A549 (cell line): ENCODE results near the gene MTF1. TPM values are rescaled to one million over a fixed set of nuclear protein-coding genes. Genes with fewer than 3 reads are reported as not detected.

Experiments used
- ATAC-seq, 2 experiments: fragments of 200-7000 bp in 1 of 2; fragments of >200 bp in 1 of 2; cut with Nextera tagmentation in 1 of 2; cut with Tn5 transposase in 1 of 2; 3 replicates each; pipeline versions ENCODE4 v1.8.0 to v1.9.1; 2018 to 2020; ENCODE audit warnings: mild to moderate bottlenecking in 1 of 2, moderate library complexity in 1 of 2
- CTCF ChIA-PET: fragments of 300-600 bp; sonication (Branson Sonifier 250); formaldehyde crosslinking; extraction: SDS; loops from one replicate; lab custom pipeline; 2021; ENCODE audit warnings: antibody characterized with exemption, inconsistent platforms; lab: Yijun Ruan, JAX
- POLR2A ChIA-PET: fragments of 350-600 bp; formaldehyde crosslinking; extraction: SDS; loops from one replicate; lab custom pipeline; 2021; ENCODE audit warnings: antibody characterized with exemption, inconsistent platforms; lab: Yijun Ruan, JAX
- DNase-seq, 2 experiments: peaks; one replicate each; pipeline versions ENCODE4 v3.0.0 to v3.0.0-alpha.2; 2011 to 2016; ENCODE audit warnings: low read depth in 1 of 2, low spot score in 1 of 2
- FAIRE-seq: peaks from 2 replicates; lab custom pipeline; 2011; peaks lifted over from hg19 to GRCh38; lab: Jason Lieb, UNC
- H3K27ac ChIP-seq, 2 experiments: fragments of >200 bp; sonication (Bioruptor Twin); formaldehyde crosslinking; 3 replicates each; pipeline ENCODE4 v1.5.1; 2016 to 2017
- H3K4me1 ChIP-seq: fragments of >200 bp; sonication (Bioruptor Twin); formaldehyde crosslinking; 3 replicates; pipeline ENCODE4 v1.6.1; 2016
- H3K4me2 ChIP-seq: fragments of >200 bp; sonication (Bioruptor Twin); formaldehyde crosslinking; 3 replicates; pipeline ENCODE4 v1.6.1; 2016
- H3K4me3 ChIP-seq: fragments of >200 bp; sonication (Bioruptor Twin); formaldehyde crosslinking; 3 replicates; pipeline ENCODE4 v1.5.1; 2016
- H3K9me3 ChIP-seq: fragments of >200 bp; sonication (Bioruptor Twin); formaldehyde crosslinking; 3 replicates; pipeline ENCODE4 v1.6.1; 2016
- CBX2 ChIP-seq: fragments of 200-600 bp; sonication (generic); IDR thresholded peaks from 2 replicates; pipeline ENCODE4 v1.6.1; 2016; ENCODE audit warnings: low read depth, mild to moderate bottlenecking, borderline replicate concordance
- CEBPB ChIP-seq, 2 experiments: fragments of >200 bp in 1 of 2; sonication (Bioruptor Twin) in 1 of 2; formaldehyde crosslinking in 1 of 2; IDR thresholded peaks; 2 replicates each; pipeline ENCODE4 v1.6.1; 2012 to 2016
- CHD2 ChIP-seq: fragments of 150-350 bp; IDR thresholded peaks from 2 replicates; pipeline ENCODE4 v1.6.1; 2014; ENCODE audit warnings: low read length; ENCODE audit not compliant: partially characterized antibody
- CTCF ChIP-seq: fragments of >200 bp; sonication (Bioruptor Twin); formaldehyde crosslinking; IDR thresholded peaks from 3 replicates; pipeline ENCODE4 v1.5.1; 2016
- FOSL2 ChIP-seq, 2 experiments: fragments of 450-650 bp in 1 of 2; fragments of >200 bp in 1 of 2; sonication (Bioruptor Twin) in 1 of 2; formaldehyde crosslinking; IDR thresholded peaks; 2 replicates each; pipeline versions ENCODE4 v1.5.0 to v1.6.1; 2016 to 2020; ENCODE audit warnings: mild to moderate bottlenecking in 1 of 2, moderate library complexity in 1 of 2
- GATA3 ChIP-seq: IDR thresholded peaks from 2 replicates; pipeline ENCODE4 v1.6.1; 2012; ENCODE audit warnings: borderline replicate concordance
- HOXB5 ChIP-seq: fragments of 250-450 bp; sonication (Bioruptor Pico); IDR thresholded peaks from 2 replicates; pipeline ENCODE4 v1.5.0; 2020; ENCODE audit warnings: mild to moderate bottlenecking, moderate library complexity
- JUNB ChIP-seq: fragments of >200 bp; sonication (Bioruptor Twin); formaldehyde crosslinking; IDR thresholded peaks from 2 replicates; pipeline ENCODE4 v1.6.1; 2016
- PBX3 ChIP-seq: IDR thresholded peaks from 2 replicates; pipeline ENCODE4 v1.6.1; 2012
- PHF8 ChIP-seq: fragments of 200-600 bp; sonication (generic); IDR thresholded peaks from 2 replicates; pipeline ENCODE4 v1.6.1; 2016; ENCODE audit warnings: low read depth, mild to moderate bottlenecking, antibody characterized with exemption, moderate library complexity, borderline replicate concordance
- RAD21 ChIP-seq, 2 experiments: fragments of >200 bp in 1 of 2; sonication (Bioruptor Twin) in 1 of 2; formaldehyde crosslinking in 1 of 2; IDR thresholded peaks in 1 of 2; conservative IDR thresholded peaks in 1 of 2; 2 replicates in 1 of 2; 3 replicates in 1 of 2; pipeline ENCODE4 v1.6.1; 2012 to 2018; ENCODE audit warnings: inconsistent platforms in 1 of 2
- RCOR1 ChIP-seq: fragments of 150-350 bp; IDR thresholded peaks from 2 replicates; pipeline ENCODE4 v1.6.1; 2014; ENCODE audit warnings: antibody characterized with exemption, low read length, low read depth
- SMC3 ChIP-seq: fragments of >200 bp; sonication (Bioruptor Twin); formaldehyde crosslinking; IDR thresholded peaks from 3 replicates; pipeline ENCODE4 v1.6.1; 2018; ENCODE audit warnings: inconsistent platforms
- ZC3H11A ChIP-seq: fragments of 450-650 bp; IDR thresholded peaks from 2 replicates; pipeline ENCODE4 v1.6.1; 2014; ENCODE audit warnings: antibody characterized with exemption, mild to moderate bottlenecking
- ZSCAN20 ChIP-seq: fragments of 250-450 bp; sonication (Bioruptor Pico); IDR thresholded peaks from 2 replicates; pipeline ENCODE4 v1.8.0; 2022; ENCODE audit warnings: mild to moderate bottlenecking, moderate library complexity
- WGBS: methylation state at CpG from one replicate; pipeline ENCODE4 v1.1.6; 2017; ENCODE audit errors: missing lambda C conversion rate; 5-methylcytosine and 5-hydroxymethylcytosine counted together
- polyA plus RNA-seq, 4 experiments: library from polyadenylated mRNA; depleted of rRNA in 3 of 4; stranded (reverse); fragments of >200 nt; fragmentation: RNase III in 1 of 4; extraction: RNeasy Plus Mini Kit Qiagen cat#74134 plus additional on column Dnase treatment in 1 of 4; gene quantifications; 2 replicates in 3 of 4; 3 replicates in 1 of 4; pipeline ENCODE4 v1.2.3, GENCODE V29; 2011 to 2017
- TF ChIP-seq, protein P1 (sequence below): IDR thresholded peaks from 2 replicates; pipeline ENCODE4 v1.6.1; 2012; ENCODE audit warnings: low read depth, borderline replicate concordance
- TF ChIP-seq, protein P2 (sequence below): fragments of 200-600 bp; sonication (generic); IDR thresholded peaks from 2 replicates; pipeline ENCODE4 v1.6.1; 2016; ENCODE audit warnings: antibody characterized with exemption, mild to moderate bottlenecking, moderate library complexity

The MTF1 gene
- polyA plus RNA-seq, 2 of the 4 experiments (the other 2 are of a cell fraction), result 4.0 to 6.7 TPM

DNA sequence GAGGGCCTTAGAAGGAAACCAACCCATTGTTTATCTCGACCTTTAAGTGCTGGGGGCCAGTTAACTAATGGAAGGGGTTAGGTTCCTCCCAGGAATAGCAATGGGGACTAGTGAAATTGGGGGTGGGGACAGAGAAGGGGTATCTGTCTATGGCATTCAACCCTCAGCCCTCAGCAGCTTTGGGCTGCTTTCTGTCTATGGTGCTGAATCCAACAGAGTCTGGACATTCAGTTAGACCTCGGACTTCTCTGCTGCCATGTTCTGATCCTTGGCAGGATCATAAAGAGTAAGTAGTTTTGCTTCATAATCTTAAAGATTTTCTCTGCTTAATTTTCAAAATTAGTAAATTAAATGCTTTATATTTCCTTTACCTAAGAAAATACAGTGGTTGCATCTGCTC lies 91.9 kb downstream of the MTF1 start:
- POLR2A ChIA-PET, result no interaction called here
- no peak overlapping the region for H3K27ac ChIP-seq
- CTCF ChIA-PET, result interaction anchor here (1.1 kb wide), 1 partner anchor 164 kb away, joined by 4 read pairs; no protein-coding TSS in a partner anchor
- ATAC-seq (no peak), FAIRE-seq (no peak), DNase-seq (no peak)
- H3K4me1 ChIP-seq, result no peaks in the 10 kb centered on the region
- no peak for TF ChIP-seq JUNB
- no peak for TF ChIP-seq CEBPB (IDR thresholded peaks at IDR 0.05)
- no peak for TF ChIP-seq PHF8
- no peak for TF ChIP-seq FOSL2 (IDR thresholded peaks at IDR 0.05)
- TF ChIP-seq FOSL2 (CRISPR knock-in tag; IDR thresholded peaks at IDR 0.05), result no peak
- no peak for TF ChIP-seq RCOR1
- TF ChIP-seq, protein P1, sequence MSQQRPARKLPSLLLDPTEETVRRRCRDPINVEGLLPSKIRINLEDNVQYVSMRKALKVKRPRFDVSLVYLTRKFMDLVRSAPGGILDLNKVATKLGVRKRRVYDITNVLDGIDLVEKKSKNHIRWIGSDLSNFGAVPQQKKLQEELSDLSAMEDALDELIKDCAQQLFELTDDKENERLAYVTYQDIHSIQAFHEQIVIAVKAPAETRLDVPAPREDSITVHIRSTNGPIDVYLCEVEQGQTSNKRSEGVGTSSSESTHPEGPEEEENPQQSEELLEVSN, result no peak
- TF ChIP-seq CHD2, result no peak
- no peak for TF ChIP-seq PBX3
- no peak for TF ChIP-seq CBX2
- TF ChIP-seq SMC3, result no peak
- 0% methylated on average over 2 of the region's 2 CpGs for WGBS
- H3K9me3 ChIP-seq, result no peaks in the 10 kb centered on the region
- H3K4me2 ChIP-seq, result no peak overlapping the region
- no peak overlapping the region for H3K4me3 ChIP-seq

GRCh38 chr1:37765916-37766664 lies 93.3 kb downstream of the MTF1 start:
- Histone ChIP-seq H3K27ac (no peak overlapping the region), H3K9me3 (no peaks in the 10 kb centered on the region), H3K4me2 (peak overlapping the region; percentile 94), H3K4me1 (no peaks in the 10 kb centered on the region), H3K4me3 (peak overlapping the region; percentile 38)
- ChIA-PET POLR2A (interaction anchor here (1.8 kb wide), 1 partner anchor 42 kb away, joined by 9 read pairs; the partner anchor contains the start of genes C1orf122 and YRDC), CTCF (interaction anchor here (0.6 to 1.7 kb wide), 3 partner anchors 11 to 77 kb away, joined by 3 to 4 read pairs (median 3); no protein-coding TSS in a partner anchor)
- 0 out of 3 replicates have a peak, but pooled peaks have one; percentile 13 for TF ChIP-seq CTCF
- TF ChIP-seq ZC3H11A, result no peak
- TF ChIP-seq GATA3, result no peak
- no peak for TF ChIP-seq HOXB5 (CRISPR knock-in tag)
- peak in 1 of 2 experiments; percentile 31; a peak in 2 of 5 replicates for TF ChIP-seq RAD21 (conservative IDR thresholded peaks at IDR 0.05 in 1 of 2, IDR thresholded peaks at IDR 0.05 in 1 of 2)
- no peak for TF ChIP-seq ZSCAN20
- no peak for TF ChIP-seq PBX3
- TF ChIP-seq PHF8, result no peak
- TF ChIP-seq, protein P2, sequence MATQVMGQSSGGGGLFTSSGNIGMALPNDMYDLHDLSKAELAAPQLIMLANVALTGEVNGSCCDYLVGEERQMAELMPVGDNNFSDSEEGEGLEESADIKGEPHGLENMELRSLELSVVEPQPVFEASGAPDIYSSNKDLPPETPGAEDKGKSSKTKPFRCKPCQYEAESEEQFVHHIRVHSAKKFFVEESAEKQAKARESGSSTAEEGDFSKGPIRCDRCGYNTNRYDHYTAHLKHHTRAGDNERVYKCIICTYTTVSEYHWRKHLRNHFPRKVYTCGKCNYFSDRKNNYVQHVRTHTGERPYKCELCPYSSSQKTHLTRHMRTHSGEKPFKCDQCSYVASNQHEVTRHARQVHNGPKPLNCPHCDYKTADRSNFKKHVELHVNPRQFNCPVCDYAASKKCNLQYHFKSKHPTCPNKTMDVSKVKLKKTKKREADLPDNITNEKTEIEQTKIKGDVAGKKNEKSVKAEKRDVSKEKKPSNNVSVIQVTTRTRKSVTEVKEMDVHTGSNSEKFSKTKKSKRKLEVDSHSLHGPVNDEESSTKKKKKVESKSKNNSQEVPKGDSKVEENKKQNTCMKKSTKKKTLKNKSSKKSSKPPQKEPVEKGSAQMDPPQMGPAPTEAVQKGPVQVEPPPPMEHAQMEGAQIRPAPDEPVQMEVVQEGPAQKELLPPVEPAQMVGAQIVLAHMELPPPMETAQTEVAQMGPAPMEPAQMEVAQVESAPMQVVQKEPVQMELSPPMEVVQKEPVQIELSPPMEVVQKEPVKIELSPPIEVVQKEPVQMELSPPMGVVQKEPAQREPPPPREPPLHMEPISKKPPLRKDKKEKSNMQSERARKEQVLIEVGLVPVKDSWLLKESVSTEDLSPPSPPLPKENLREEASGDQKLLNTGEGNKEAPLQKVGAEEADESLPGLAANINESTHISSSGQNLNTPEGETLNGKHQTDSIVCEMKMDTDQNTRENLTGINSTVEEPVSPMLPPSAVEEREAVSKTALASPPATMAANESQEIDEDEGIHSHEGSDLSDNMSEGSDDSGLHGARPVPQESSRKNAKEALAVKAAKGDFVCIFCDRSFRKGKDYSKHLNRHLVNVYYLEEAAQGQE, result no peak
- TF ChIP-seq FOSL2 (IDR thresholded peaks at IDR 0.05), result no peak
- TF ChIP-seq FOSL2 (CRISPR knock-in tag; IDR thresholded peaks at IDR 0.05), result no peak
- FAIRE-seq (no peak), DNase-seq (peak in 1 of 2 experiments; percentile 22), ATAC-seq (peak; percentile 22 to 67; a peak in 3 of 6 replicates)
- 4% methylated on average over 16 of the region's 27 CpGs for WGBS
